K562 (cell line): Measurements from ENCODE around the gene PRDM15. TPM values are rescaled to one million over a fixed set of nuclear protein-coding genes. Genes with fewer than 3 reads are reported as not detected.

Experiments
- ATAC-seq: fragments of 200-7000 bp; cut with Tn5 transposase; 3 replicates; pipeline ENCODE4 v1.9.1; 2020; ENCODE audit warnings: moderate library complexity
- BruUV-seq: library from RNA; stranded (reverse); fragments of 400-500 nt; replicated peaks from 2 replicates; lab custom pipeline; 2021; lab: Mats Ljungman, UMichigan
- CTCF ChIA-PET: fragments of 300-600 bp; formaldehyde crosslinking; extraction: SDS; loops from one replicate; lab custom pipeline; 2021; ENCODE audit warnings: low intra/inter-chr PET ratio; lab: Yijun Ruan, JAX
- POLR2A ChIA-PET: fragments of 300-600, 350-650 bp; sonication (Branson Sonifier 250); formaldehyde crosslinking; extraction: SDS; loops from one replicate; lab custom pipeline; 2021; ENCODE audit warnings: antibody characterized with exemption, inconsistent platforms; lab: Yijun Ruan, JAX
- DNase-seq, 4 experiments: peaks; one replicate each; pipeline versions ENCODE4 v3.0.0 to v3.0.0-alpha.2; 2011 to 2018; ENCODE audit warnings: low spot score in 3 of 4, mixed read lengths in 3 of 4; ENCODE audit errors: extremely low read depth in 1 of 4
- FAIRE-seq: peaks from 2 replicates; lab custom pipeline; 2011; peaks lifted over from hg19 to GRCh38; lab: Jason Lieb, UNC
- H2AFZ ChIP-seq: 2 replicates; pipeline ENCODE4 v1.6.0; 2011; ENCODE audit warnings: low read depth, low read length, control low read depth, inconsistent platforms
- H3K27ac ChIP-seq: fragments of 200-600 bp; 3 replicates; pipeline ENCODE4 v1.8.0; 2011; ENCODE audit warnings: low read depth, mild to moderate bottlenecking, control low read depth, inconsistent platforms, low read length, moderate library complexity, mixed read lengths; ENCODE audit errors: extremely low read depth
- H3K27me3 ChIP-seq, 2 experiments: fragments of 300-600 bp in 1 of 2; 2 replicates in 1 of 2; 3 replicates in 1 of 2; pipeline versions ENCODE4 v1.6.0 to v1.8.0; 2011; ENCODE audit warnings: inconsistent platforms in 2 of 2, low read length in 2 of 2, mild to moderate bottlenecking in 1 of 2, mixed read lengths in 1 of 2, moderate library complexity in 1 of 2; ENCODE audit not compliant: control insufficient read depth in 2 of 2, insufficient read depth in 2 of 2
- H3K36me3 ChIP-seq: fragments of 300-600 bp; 3 replicates; pipeline ENCODE4 v1.8.0; 2011; ENCODE audit warnings: mild to moderate bottlenecking, low read length, inconsistent platforms; ENCODE audit not compliant: control insufficient read depth, insufficient read depth
- H3K4me1 ChIP-seq, 2 experiments: fragments of 200-600 bp in 1 of 2; replicated peaks in 1 of 2; 2 replicates in 1 of 2; 3 replicates in 1 of 2; pipeline versions ENCODE4 v1.5.1 to v1.8.0; 2011; ENCODE audit warnings: inconsistent platforms in 2 of 2, low read length in 2 of 2, mild to moderate bottlenecking in 1 of 2, mixed read lengths in 1 of 2, moderate library complexity in 1 of 2; ENCODE audit not compliant: control insufficient read depth in 2 of 2, insufficient read depth in 2 of 2
- H3K4me2 ChIP-seq: 2 replicates; pipeline ENCODE4 v1.6.1; 2011; ENCODE audit warnings: low read length, control low read depth, inconsistent platforms, mixed read lengths; ENCODE audit not compliant: insufficient read depth
- H3K4me3 ChIP-seq: fragments of 200-600 bp; sonication (generic), shearing (Covaris generic); 2 replicates; pipeline ENCODE4 v1.5.1; 2016; ENCODE audit warnings: control low read depth, inconsistent platforms
- H3K79me2 ChIP-seq: fragments of 200-600 bp; 3 replicates; pipeline ENCODE4 v1.8.0; 2011; ENCODE audit warnings: low read length, inconsistent platforms; ENCODE audit not compliant: control insufficient read depth, insufficient read depth
- H3K9ac ChIP-seq, 2 experiments: 2 replicates each; pipeline versions ENCODE4 v1.6.0 to v1.6.1; 2011; ENCODE audit warnings: low read depth in 2 of 2, low read length in 2 of 2, control low read depth in 1 of 2, inconsistent platforms in 1 of 2, mild to moderate bottlenecking in 1 of 2, mixed read lengths in 1 of 2; ENCODE audit not compliant: insufficient read depth in 1 of 2
- H3K9me1 ChIP-seq: one replicate; pipeline ENCODE4 v1.6.0; 2011; ENCODE audit warnings: inconsistent platforms, mild to moderate bottlenecking, low read length, moderate library complexity; ENCODE audit not compliant: control insufficient read depth, insufficient read depth
- H3K9me3 ChIP-seq: replicated peaks from 2 replicates; pipeline ENCODE4 v1.5.1; 2011; ENCODE audit warnings: low read depth, low read length, inconsistent platforms; ENCODE audit not compliant: control insufficient read depth, insufficient read depth
- H4K20me1 ChIP-seq: replicated peaks from 2 replicates; pipeline ENCODE4 v1.6.1; 2011; ENCODE audit warnings: low read length, inconsistent platforms, mixed read lengths; ENCODE audit not compliant: control insufficient read depth, insufficient read depth
- FIP1L1 ChIP-seq: fragments of 200-400 bp; formaldehyde crosslinking; IDR thresholded peaks from 2 replicates; pipeline ENCODE4 v1.6.1; 2018; ENCODE audit warnings: mild to moderate bottlenecking, low read depth, low read length; ENCODE audit not compliant: poor library complexity, severe bottlenecking
- NFE2L1 ChIP-seq: fragments of 450-650 bp; IDR thresholded peaks from 2 replicates; pipeline ENCODE4 v1.6.1; 2016; ENCODE audit warnings: missing genetic modification characterization, low read depth, mild to moderate bottlenecking, missing compliant biosample characterization, moderate library complexity, borderline replicate concordance
- POLR2B ChIP-seq: fragments of 450-650 bp; IDR thresholded peaks from 2 replicates; pipeline ENCODE4 v1.6.1; 2018; ENCODE audit warnings: low read depth; ENCODE audit not compliant: partially characterized antibody
- SMARCA4 ChIP-seq: fragments of 450-650 bp; IDR thresholded peaks from 2 replicates; pipeline ENCODE4 v1.6.1; 2016
- ZBTB7A ChIP-seq: IDR thresholded peaks from 2 replicates; pipeline ENCODE4 v1.6.1; 2011; ENCODE audit warnings: low read depth, mild to moderate bottlenecking, low read length, moderate library complexity, borderline replicate concordance; ENCODE audit not compliant: control insufficient read depth
- ZNF124 ChIP-seq: sonication (generic); formaldehyde crosslinking; IDR thresholded peaks from 2 replicates; pipeline ENCODE4 v1.8.1; 2022; ENCODE audit warnings: missing genetic modification reagents
- ZNF589 ChIP-seq: fragments of 200-800 bp; sonication (Bioruptor generic); IDR thresholded peaks from 2 replicates; pipeline ENCODE4 v1.6.1; 2016; ENCODE audit warnings: low read depth, missing genetic modification characterization, missing compliant biosample characterization
- WGBS: fragments of 100-300 bp; shearing (Covaris generic); methylation state at CpG from one replicate; pipeline ENCODE4 v1.1.6; 2016; ENCODE audit warnings: low coverage, mixed read lengths; ENCODE audit not compliant: insufficient coverage; ENCODE audit errors: missing lambda C conversion rate; 5-methylcytosine and 5-hydroxymethylcytosine counted together
- in situ Hi-C: fragments of 300-500 bp; cut with MboI; formaldehyde crosslinking; loops from 4 replicates; pipeline ENCODE4 v1.15.0; 2018; ENCODE audit warnings: inconsistent platforms, mixed read lengths
- intact Hi-C: fragments of 100-400 bp; cut with micrococcal nuclease; formaldehyde crosslinking; loops from 2 replicates; pipeline ENCODE4 v1.14.2; 2022
- polyA plus RNA-seq, 8 experiments: library from polyadenylated mRNA; depleted of rRNA in 4 of 8; stranded (reverse) in 5 of 8; unstranded in 3 of 8; fragments of >200 nt; fragmentation: Nextera tagmentation in 2 of 8; fragmentation: Illumina TruSeq in 1 of 8; extraction: Ambion mirVana in 2 of 8; extraction: Trizol in 1 of 8; gene quantifications; 2 replicates each; pipeline versions ENCODE4 v1.2.1 to v1.2.3, GENCODE V29; 2011 to 2014; ENCODE audit warnings: inconsistent platforms in 1 of 8, missing spikeins in 1 of 8
- total RNA-seq, 7 experiments: library from RNA; depleted of rRNA in 6 of 7; stranded (reverse); fragments of >200 nt in 6 of 7; fragmentation: Illumina TruSeq in 2 of 7; extraction: Trizol in 2 of 7; gene quantifications; 2 replicates each; pipeline versions ENCODE4 v1.2.1 to v1.2.3, GENCODE V29; 2011 to 2021; ENCODE audit warnings: low replicate concordance in 1 of 7

The PRDM15 gene
- total and polyA plus RNA-seq, 9 of the 15 experiments (the other 6 are each of a cell fraction or from before 2014, with no cell fraction given) = 0.93 to 9.2 (median 6.2) TPM

DNA sequence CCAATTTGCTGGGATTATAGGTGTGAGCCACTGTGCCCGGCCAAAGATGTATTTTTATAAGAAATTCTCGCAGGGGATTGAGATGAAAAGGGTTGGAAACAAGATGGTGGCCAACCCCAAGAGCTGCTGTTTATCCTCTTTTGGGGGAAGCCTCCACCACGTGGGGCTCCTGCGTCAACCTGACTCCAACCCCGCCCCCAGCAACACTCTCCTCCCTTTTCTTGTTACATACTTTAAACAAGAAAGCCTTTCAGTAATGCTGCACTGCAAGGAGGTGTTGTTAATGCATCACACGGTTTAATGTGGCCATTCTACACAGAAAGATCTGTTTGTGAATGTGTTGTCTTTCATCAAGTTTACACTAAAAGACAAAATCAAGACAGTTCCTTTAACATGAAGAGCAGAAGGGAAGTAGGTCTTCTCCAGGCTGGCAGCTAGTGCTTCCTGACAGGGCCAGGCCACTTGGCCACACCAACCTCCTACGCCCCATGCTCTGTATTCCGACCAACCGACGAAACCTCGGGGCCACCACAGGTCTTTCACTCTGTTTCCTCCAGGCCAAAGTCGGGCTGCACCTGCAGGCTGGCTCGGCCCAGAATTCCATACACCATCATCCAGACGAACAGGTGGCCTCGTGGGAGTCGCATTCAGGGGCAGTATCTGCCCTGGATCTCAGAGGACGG is 48.7 kb upstream of the PRDM15 start:
- CTCF ChIA-PET = no interaction called here
- H3K27ac ChIP-seq = no peak overlapping the region
- H3K27me3 ChIP-seq = no peaks in the 10 kb centered on the region
- in situ Hi-C loops (no loop called here), intact Hi-C loops (no loop called here)
- no peak overlapping the region for H3K4me2 ChIP-seq
- no peaks in the 10 kb centered on the region for H3K9me3 ChIP-seq
- 77% methylated on average over 17 of the region's 17 CpGs for WGBS
- ATAC-seq (no peak), FAIRE-seq (no peak), DNase-seq (no peak)
- POLR2A ChIA-PET = interaction anchor here (0.6 to 1.6 kb wide), 3 partner anchors 16 to 1793 kb away, joined by 3 to 4 read pairs (median 3); no protein-coding TSS in a partner anchor
- BruUV-seq = no TSS peak
- H3K36me3 ChIP-seq = no peaks in the 10 kb centered on the region
- H2AFZ ChIP-seq = no peak overlapping the region
- no peak overlapping the region for H3K9ac ChIP-seq
- no peak overlapping the region for H3K4me3 ChIP-seq
- H4K20me1 ChIP-seq = peaks cover 12% of the 10 kb centered on the region
- no peaks in the 10 kb centered on the region; the same call in 2 of the 3 replicates for H3K79me2 ChIP-seq
- TF ChIP-seq ZNF124 (CRISPR knock-in tag) = no peak
- no peak for TF ChIP-seq NFE2L1
- no peak for TF ChIP-seq ZBTB7A
- TF ChIP-seq POLR2B = no peak
- no peak for TF ChIP-seq FIP1L1
- TF ChIP-seq ZNF589 = no peak
- TF ChIP-seq SMARCA4 = no peak
- H3K4me1 ChIP-seq = peaks cover 10 to 19% of the 10 kb centered on the region in 2 experiments
- H3K9me1 ChIP-seq = peaks cover 3% of the 10 kb centered on the region
